SU-DHL-6 (cell line): ENCODE data around the gene EMILIN1.

Source experiments
- EZH2phosphoT487 ChIP-seq: fragments of 200-600 bp; sonication (generic), shearing (Covaris generic); conservative IDR thresholded peaks from 2 replicates; pipeline ENCODE4 v1.6.1; 2018; ENCODE audit warnings: mild to moderate bottlenecking, antibody characterized with exemption, low read length, moderate library complexity, mixed read lengths
- TF ChIP-seq, protein P1 (sequence below): fragments of 200-600 bp; sonication (generic); IDR thresholded peaks from one replicate; pipeline ENCODE4 v1.5.1; 2017; ENCODE audit warnings: antibody characterized with exemption, mild to moderate bottlenecking, low read length, moderate library complexity; ENCODE audit not compliant: insufficient read depth, poor library complexity, severe bottlenecking

DNA sequence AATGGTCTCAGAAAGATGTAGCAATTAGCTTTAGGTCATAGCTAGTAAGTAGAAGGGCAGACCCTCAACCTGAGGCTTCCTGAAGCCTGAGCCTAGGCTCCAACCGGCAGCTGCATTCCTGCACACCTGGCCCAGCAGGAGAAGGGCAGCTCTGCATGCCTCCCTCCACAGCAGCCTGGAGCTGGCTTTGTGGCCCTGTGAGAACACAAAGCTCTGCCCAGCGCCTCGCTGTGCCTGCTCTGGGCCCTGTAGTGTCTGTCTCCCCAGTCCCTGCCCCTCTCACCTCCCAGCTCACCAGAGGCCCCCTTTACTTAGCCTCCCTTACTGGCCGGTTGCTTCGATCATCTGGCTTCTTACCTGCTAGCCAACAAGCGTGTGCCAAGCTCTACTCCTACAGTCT is 39.0 kb upstream of the EMILIN1 start:
- TF ChIP-seq, protein P1, sequence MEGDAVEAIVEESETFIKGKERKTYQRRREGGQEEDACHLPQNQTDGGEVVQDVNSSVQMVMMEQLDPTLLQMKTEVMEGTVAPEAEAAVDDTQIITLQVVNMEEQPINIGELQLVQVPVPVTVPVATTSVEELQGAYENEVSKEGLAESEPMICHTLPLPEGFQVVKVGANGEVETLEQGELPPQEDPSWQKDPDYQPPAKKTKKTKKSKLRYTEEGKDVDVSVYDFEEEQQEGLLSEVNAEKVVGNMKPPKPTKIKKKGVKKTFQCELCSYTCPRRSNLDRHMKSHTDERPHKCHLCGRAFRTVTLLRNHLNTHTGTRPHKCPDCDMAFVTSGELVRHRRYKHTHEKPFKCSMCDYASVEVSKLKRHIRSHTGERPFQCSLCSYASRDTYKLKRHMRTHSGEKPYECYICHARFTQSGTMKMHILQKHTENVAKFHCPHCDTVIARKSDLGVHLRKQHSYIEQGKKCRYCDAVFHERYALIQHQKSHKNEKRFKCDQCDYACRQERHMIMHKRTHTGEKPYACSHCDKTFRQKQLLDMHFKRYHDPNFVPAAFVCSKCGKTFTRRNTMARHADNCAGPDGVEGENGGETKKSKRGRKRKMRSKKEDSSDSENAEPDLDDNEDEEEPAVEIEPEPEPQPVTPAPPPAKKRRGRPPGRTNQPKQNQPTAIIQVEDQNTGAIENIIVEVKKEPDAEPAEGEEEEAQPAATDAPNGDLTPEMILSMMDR, result no peak
- TF ChIP-seq EZH2phosphoT487, result no peak
